GM12878 (cell line): ENCODE measurements around the gene ABCD3. TPM values are rescaled to one million over a fixed set of nuclear protein-coding genes. Genes with fewer than 3 reads are reported as not detected.

Experiments
- ATAC-seq: fragments of 200-7000 bp; cut with Tn5 transposase; 3 replicates; pipeline ENCODE4 v1.9.1; 2020; ENCODE audit warnings: mild to moderate bottlenecking, moderate library complexity
- BruUV-seq: library from RNA; stranded (reverse); fragments of 400-500 nt; replicated peaks from 2 replicates; lab custom pipeline; 2021; lab: Mats Ljungman, UMichigan
- CTCF ChIA-PET: fragments of 300-600 bp; sonication (Branson Sonifier 250); formaldehyde crosslinking; extraction: SDS; loops from one replicate; lab custom pipeline; 2021; ENCODE audit warnings: inconsistent platforms; lab: Yijun Ruan, JAX
- POLR2A ChIA-PET: fragments of 350-600 bp; formaldehyde crosslinking; extraction: SDS; loops from one replicate; lab custom pipeline; 2021; ENCODE audit warnings: inconsistent platforms; lab: Charles Lee
- RAD21 ChIA-PET: fragments of 300-600 bp; sonication (Branson Sonifier 250); formaldehyde crosslinking; loops from one replicate; lab custom pipeline; 2023; ENCODE audit warnings: antibody characterized with exemption; ENCODE audit not compliant: unreplicated experiment; lab: Charles Lee
- SMC1A ChIA-PET: fragments of 300-600 bp; sonication (Branson Sonifier 250); formaldehyde crosslinking; loops from one replicate; lab custom pipeline; 2023; ENCODE audit not compliant: unreplicated experiment, uncharacterized antibody; lab: Charles Lee
- DNase-seq: peaks from one replicate; pipeline ENCODE4 v3.0.0-alpha.2; 2011; ENCODE audit warnings: low read depth, low spot score
- FAIRE-seq: peaks from 3 replicates; lab custom pipeline; 2011; peaks lifted over from hg19 to GRCh38; lab: Jason Lieb, UNC
- H2AFZ ChIP-seq: 2 replicates; pipeline ENCODE4 v1.6.0; 2011; ENCODE audit warnings: low read depth, low read length, control low read depth; ENCODE audit not compliant: control insufficient read depth
- H3K27ac ChIP-seq: 2 replicates; pipeline ENCODE4 v1.5.1; 2011; ENCODE audit warnings: control low read depth; ENCODE audit not compliant: control insufficient read depth, insufficient read depth
- H3K27me3 ChIP-seq, 2 experiments: replicated peaks in 1 of 2; 2 replicates each; pipeline versions ENCODE4 v1.6.0 to v1.6.1; 2011; ENCODE audit warnings: low read length in 1 of 2; ENCODE audit not compliant: control insufficient read depth in 2 of 2, insufficient read depth in 2 of 2
- H3K36me3 ChIP-seq, 2 experiments: 2 replicates each; pipeline ENCODE4 v1.5.1; 2011; ENCODE audit warnings: low read length in 1 of 2; ENCODE audit not compliant: control insufficient read depth in 2 of 2, insufficient read depth in 2 of 2
- H3K4me1 ChIP-seq: 2 replicates; pipeline ENCODE4 v1.6.1; 2011; ENCODE audit warnings: mild to moderate bottlenecking, low read length, moderate library complexity, mixed read lengths; ENCODE audit not compliant: control insufficient read depth, insufficient read depth
- H3K4me2 ChIP-seq: 2 replicates; pipeline ENCODE4 v1.6.0; 2011; ENCODE audit warnings: control low read depth; ENCODE audit not compliant: control insufficient read depth, insufficient read depth
- H3K4me3 ChIP-seq: fragments of 200-600 bp; sonication (generic); 2 replicates; pipeline ENCODE4 v1.5.1; 2016
- H3K79me2 ChIP-seq: 2 replicates; pipeline ENCODE4 v1.6.0; 2011; ENCODE audit warnings: low read length; ENCODE audit not compliant: control insufficient read depth, insufficient read depth
- H3K9ac ChIP-seq: 2 replicates; pipeline ENCODE4 v1.8.0; 2011; ENCODE audit warnings: low read length, control low read depth, mixed read lengths; ENCODE audit not compliant: control insufficient read depth, insufficient read depth
- H3K9me3 ChIP-seq: replicated peaks from 3 replicates; pipeline ENCODE4 v1.5.1; 2011; ENCODE audit warnings: mild to moderate bottlenecking, low read length; ENCODE audit not compliant: control insufficient read depth, insufficient read depth
- H4K20me1 ChIP-seq: 2 replicates; pipeline ENCODE4 v1.6.0; 2011; ENCODE audit not compliant: control insufficient read depth, insufficient read depth
- ATF7 ChIP-seq: fragments of 450-650 bp; IDR thresholded peaks from 2 replicates; pipeline ENCODE4 v1.6.1; 2016; ENCODE audit warnings: low read depth, mild to moderate bottlenecking
- ETV6 ChIP-seq, 2 experiments: fragments of 450-650 bp in 1 of 2; IDR thresholded peaks in 1 of 2; conservative IDR thresholded peaks in 1 of 2; 2 replicates each; pipeline ENCODE4 v1.6.1; 2014; ENCODE audit warnings: antibody characterized with exemption in 1 of 2, borderline replicate concordance in 1 of 2, low read depth in 1 of 2, mild to moderate bottlenecking in 1 of 2, moderate library complexity in 1 of 2
- GABPA ChIP-seq: IDR thresholded peaks from 2 replicates; pipeline ENCODE4 v1.6.1; 2014; ENCODE audit warnings: antibody characterized with exemption, low read depth, mild to moderate bottlenecking, inconsistent platforms
- KAT2A ChIP-seq: conservative IDR thresholded peaks from 2 replicates; pipeline ENCODE4 v1.6.1; 2011; ENCODE audit warnings: low read depth, low read length; ENCODE audit not compliant: control insufficient read depth
- MTA2 ChIP-seq: fragments of 450-650 bp; IDR thresholded peaks from 2 replicates; pipeline ENCODE4 v1.6.1; 2016; ENCODE audit warnings: low read depth, mild to moderate bottlenecking, moderate library complexity
- MYC ChIP-seq: IDR thresholded peaks from 2 replicates; pipeline ENCODE4 v1.6.1; 2011; ENCODE audit warnings: mild to moderate bottlenecking, low read length, moderate library complexity, inconsistent platforms; ENCODE audit not compliant: insufficient read depth, insufficient replicate concordance, insufficient read length, severe bottlenecking
- NFXL1 ChIP-seq: fragments of 450-650 bp; IDR thresholded peaks from 2 replicates; pipeline ENCODE4 v1.6.1; 2017; ENCODE audit warnings: antibody characterized with exemption, mild to moderate bottlenecking, borderline replicate concordance
- PML ChIP-seq: IDR thresholded peaks from 2 replicates; pipeline ENCODE4 v1.6.1; 2012; ENCODE audit warnings: low read length, inconsistent platforms
- RB1 ChIP-seq: fragments of 450-650 bp; formaldehyde crosslinking; IDR thresholded peaks from 2 replicates; pipeline ENCODE4 v1.6.1; 2017; ENCODE audit warnings: mild to moderate bottlenecking, borderline replicate concordance
- RELA ChIP-seq: fragments of 450-650 bp; IDR thresholded peaks from 2 replicates; pipeline ENCODE4 v1.8.0; 2014; ENCODE audit warnings: borderline replicate concordance; ENCODE audit not compliant: partially characterized antibody
- SPI1 ChIP-seq: IDR thresholded peaks from 2 replicates; pipeline ENCODE4 v1.6.1; 2011; ENCODE audit warnings: low read depth, mild to moderate bottlenecking, low read length, moderate library complexity, borderline replicate concordance; ENCODE audit not compliant: insufficient read depth
- STAT1 ChIP-seq: fragments of 450-650 bp; conservative IDR thresholded peaks from 2 replicates; pipeline ENCODE4 v1.6.1; 2014; ENCODE audit warnings: antibody characterized with exemption, mild to moderate bottlenecking
- SUZ12 ChIP-seq: fragments of 200-600 bp; sonication (generic); IDR thresholded peaks from one replicate; pipeline ENCODE4 v1.6.1; 2018; ENCODE audit warnings: antibody characterized with exemption, mild to moderate bottlenecking; ENCODE audit not compliant: unreplicated experiment
- TCF12 ChIP-seq: IDR thresholded peaks from 2 replicates; pipeline ENCODE4 v1.6.1; 2011; ENCODE audit warnings: low read depth, mild to moderate bottlenecking, low read length
- ZBTB40 ChIP-seq: fragments of 450-650 bp; IDR thresholded peaks from 2 replicates; pipeline ENCODE4 v1.6.1; 2016; ENCODE audit warnings: mild to moderate bottlenecking, moderate library complexity, borderline replicate concordance
- WGBS: methylation state at CpG from one replicate; pipeline ENCODE4 v1.1.6; 2016; ENCODE audit warnings: low lambda C conversion rate; ENCODE audit not compliant: insufficient replicate concordance, insufficient coverage; ENCODE audit errors: missing lambda C conversion rate; 5-methylcytosine and 5-hydroxymethylcytosine counted together
- in situ Hi-C: fragments of 300-500 bp; cut with MboI; formaldehyde crosslinking; loops from 9 replicates; pipeline ENCODE4 v1.14.3; 2018; ENCODE audit warnings: mixed read lengths
- intact Hi-C: fragments of 100-400 bp; cut with micrococcal nuclease; formaldehyde crosslinking; loops from one replicate; pipeline ENCODE4 v1.14.2; 2022; ENCODE audit not compliant: unreplicated experiment
- polyA plus RNA-seq, 11 experiments: library from polyadenylated mRNA; depleted of rRNA in 4 of 11; unstranded in 6 of 11; stranded (reverse) in 5 of 11; fragments of >200 nt; fragmentation: Nextera tagmentation in 4 of 11; fragmentation: Illumina TruSeq in 1 of 11; extraction: Ambion mirVana in 4 of 11; extraction: Trizol in 1 of 11; gene quantifications; 1 replicate in 1 of 11; 2 replicates in 10 of 11; pipeline versions ENCODE4 v1.2.1 to v1.2.3, GENCODE V29; 2011 to 2016; ENCODE audit warnings: inconsistent platforms in 2 of 11, missing spikeins in 2 of 11, low read depth in 1 of 11
- total RNA-seq, 4 experiments: library from RNA; depleted of rRNA in 3 of 4; stranded (reverse); fragments of >200 nt in 3 of 4; fragmentation: Illumina TruSeq in 1 of 4; extraction: Trizol in 1 of 4; gene quantifications; 2 replicates each; pipeline versions ENCODE4 v1.2.1 to v1.2.3, GENCODE V29; 2013 to 2021
- TF ChIP-seq, protein P1 (sequence below): IDR thresholded peaks from 2 replicates; pipeline ENCODE4 v1.6.1; 2012; ENCODE audit warnings: low read depth, low read length, improper control_type of control experiment
- TF ChIP-seq, protein P2 (sequence below): IDR thresholded peaks from 2 replicates; pipeline ENCODE4 v1.6.1; 2011; ENCODE audit warnings: mild to moderate bottlenecking, low read depth, low read length, moderate library complexity; ENCODE audit not compliant: insufficient replicate concordance

The ABCD3 gene
- total and polyA plus RNA-seq, 10 of the 15 experiments (the other 5 are each of a cell fraction or from before 2014, with no cell fraction given): 15.1 to 40.2 (median 24.1) TPM

DNA sequence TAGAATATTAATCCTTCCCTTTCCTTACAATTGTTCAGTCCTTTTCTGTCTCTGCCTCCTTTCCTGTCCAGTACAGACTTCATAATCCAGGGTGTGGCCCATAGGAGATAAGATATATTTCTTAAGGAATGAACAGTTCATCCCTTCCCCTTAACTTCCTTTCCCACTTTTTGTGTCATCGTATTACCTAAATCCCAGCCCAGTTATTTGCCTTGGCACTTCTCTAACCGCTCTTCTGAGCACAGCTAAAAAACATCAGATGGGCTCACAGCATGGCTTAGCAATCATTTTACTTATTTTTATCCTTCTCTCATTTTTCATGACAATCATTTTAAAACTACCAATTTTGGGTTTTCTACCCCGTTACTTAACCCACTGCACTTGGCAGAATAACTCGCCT, 83.7 kb downstream of the ABCD3 start (continued):
- TF ChIP-seq ZBTB40 (no peak), TCF12 (no peak)

- Histone ChIP-seq H3K9ac (no peak overlapping the region), H3K79me2 (no peaks in the 10 kb centered on the region), H3K4me3 (no peak overlapping the region), H3K4me2 (no peak overlapping the region), H4K20me1 (no peaks in the 10 kb centered on the region), H3K27me3 (no peaks in the 10 kb centered on the region), H3K9me3 (no peaks in the 10 kb centered on the region), H2AFZ (no peak overlapping the region), H3K36me3 (peaks cover 0 to 7% of the 10 kb centered on the region in 2 experiments; a peak in 3 of 4 replicates), H3K27ac (no peak overlapping the region), H3K4me1 (no peaks in the 10 kb centered on the region)
- in situ Hi-C loops: no loop called here
- no TSS peak for BruUV-seq
- DNase-seq: no peak
- RAD21 ChIA-PET: interaction anchor here (1.2 kb wide), 1 partner anchor 141 kb away, joined by 3 read pairs; no protein-coding TSS in a partner anchor
- ATAC-seq: no peak
- SMC1A ChIA-PET: interaction anchor here (0.9 to 1.7 kb wide), 4 partner anchors 9 to 301 kb away, joined by 3 to 4 read pairs (median 4); no protein-coding TSS in a partner anchor
- CTCF ChIA-PET: interaction anchor here (1.3 to 4.9 kb wide), 3 partner anchors 11 to 22 kb away, joined by 4 to 27 read pairs (median 4); no protein-coding TSS in a partner anchor
- POLR2A ChIA-PET: no interaction called here
- 93% methylated on average over 4 of the region's 4 CpGs for WGBS
- intact Hi-C loops: no loop called here
- FAIRE-seq: no peak
- TF ChIP-seq KAT2A (no peak), GABPA (no peak), ETV6 (conservative IDR thresholded peaks at IDR 0.05 in 1 of 2, IDR thresholded peaks at IDR 0.05 in 1 of 2; ENCODE audit: borderline replicate concordance in 1 of 2, low read depth in 1 of 2) (no peak), SUZ12 (no peak), PML (no peak), MYC (no peak), STAT1 (no peak), MTA2 (no peak), SPI1 (no peak), ATF7 (no peak), RELA (no peak), NFXL1 (no peak), RB1 (no peak)
- TF ChIP-seq, protein P1, sequence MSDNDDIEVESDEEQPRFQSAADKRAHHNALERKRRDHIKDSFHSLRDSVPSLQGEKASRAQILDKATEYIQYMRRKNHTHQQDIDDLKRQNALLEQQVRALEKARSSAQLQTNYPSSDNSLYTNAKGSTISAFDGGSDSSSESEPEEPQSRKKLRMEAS: no peak
- TF ChIP-seq, protein P2, sequence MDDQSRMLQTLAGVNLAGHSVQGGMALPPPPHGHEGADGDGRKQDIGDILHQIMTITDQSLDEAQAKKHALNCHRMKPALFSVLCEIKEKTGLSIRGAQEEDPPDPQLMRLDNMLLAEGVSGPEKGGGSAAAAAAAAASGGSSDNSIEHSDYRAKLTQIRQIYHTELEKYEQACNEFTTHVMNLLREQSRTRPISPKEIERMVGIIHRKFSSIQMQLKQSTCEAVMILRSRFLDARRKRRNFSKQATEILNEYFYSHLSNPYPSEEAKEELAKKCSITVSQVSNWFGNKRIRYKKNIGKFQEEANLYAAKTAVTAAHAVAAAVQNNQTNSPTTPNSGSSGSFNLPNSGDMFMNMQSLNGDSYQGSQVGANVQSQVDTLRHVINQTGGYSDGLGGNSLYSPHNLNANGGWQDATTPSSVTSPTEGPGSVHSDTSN: no peak
Observed at GRCh38 chr1:94503153-94503552, 85.0 kb downstream of the ABCD3 start.
